GM11168 (cell line): ENCODE data around the gene NDUFB10.

Experiments used
- in situ Hi-C: fragments of 300-500 bp; cut with MboI; formaldehyde crosslinking; loops from one replicate; pipeline ENCODE4 v1.12.0; 2022; ENCODE audit warnings: low sequenced_read_pairs; ENCODE audit not compliant: unreplicated experiment

The NDUFB10 gene

DNA sequence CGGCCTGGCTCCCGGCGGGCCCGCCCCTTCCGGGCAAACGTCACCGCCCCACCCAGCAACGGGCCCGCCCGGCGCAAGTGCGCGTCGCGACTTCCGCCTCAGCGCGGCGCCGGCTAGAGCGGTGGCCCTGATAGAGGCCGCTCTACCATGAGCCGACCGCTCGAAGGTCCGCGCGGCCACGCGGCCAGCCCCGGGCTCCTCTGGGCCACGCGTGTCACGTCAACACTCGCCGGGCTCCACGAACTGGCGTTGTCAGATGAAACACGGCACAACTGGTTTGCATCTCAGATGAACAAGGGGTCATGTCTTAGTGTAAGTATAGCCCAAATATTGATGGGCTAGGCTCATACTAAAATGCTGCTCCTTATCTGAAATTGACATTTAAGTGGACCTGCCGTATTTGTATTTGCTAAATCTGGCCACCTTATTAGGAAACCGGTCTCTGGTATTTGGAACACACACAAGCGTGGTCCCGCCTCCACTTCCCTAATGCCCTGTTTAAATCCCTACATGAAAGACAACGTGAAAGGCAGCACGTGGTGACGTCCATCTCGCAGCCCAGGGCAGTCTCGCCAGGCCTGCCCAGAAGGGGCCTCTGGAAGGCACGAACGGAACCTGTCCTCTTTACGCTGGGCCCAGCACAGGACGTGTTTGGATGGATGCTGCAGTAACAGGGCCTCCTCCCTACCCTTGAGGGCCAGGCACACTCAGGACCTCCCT lies 50.6 kb downstream of the NDUFB10 start, which contains the start of gene ZNF598:
ZNF598 (minus strand) TSS at position 31 of the 720 bp plus-strand sequence.
- in situ Hi-C loops: loop anchor here (10.0 to 25.0 kb wide), 2 partner anchors 135 to 477 kb away; partner anchors contain the start of genes RAB26 and TBC1D24
